ENCODE data around the gene STAB2.
A peak's percentile ranks its signal among the peaks of the same experiment; 100 is the strongest.

STAB2 gene

GRCh38 chr12:103697971-103698751 lies 111.1 kb downstream of the STAB2 start:
- no peak for DNase-seq

DNA sequence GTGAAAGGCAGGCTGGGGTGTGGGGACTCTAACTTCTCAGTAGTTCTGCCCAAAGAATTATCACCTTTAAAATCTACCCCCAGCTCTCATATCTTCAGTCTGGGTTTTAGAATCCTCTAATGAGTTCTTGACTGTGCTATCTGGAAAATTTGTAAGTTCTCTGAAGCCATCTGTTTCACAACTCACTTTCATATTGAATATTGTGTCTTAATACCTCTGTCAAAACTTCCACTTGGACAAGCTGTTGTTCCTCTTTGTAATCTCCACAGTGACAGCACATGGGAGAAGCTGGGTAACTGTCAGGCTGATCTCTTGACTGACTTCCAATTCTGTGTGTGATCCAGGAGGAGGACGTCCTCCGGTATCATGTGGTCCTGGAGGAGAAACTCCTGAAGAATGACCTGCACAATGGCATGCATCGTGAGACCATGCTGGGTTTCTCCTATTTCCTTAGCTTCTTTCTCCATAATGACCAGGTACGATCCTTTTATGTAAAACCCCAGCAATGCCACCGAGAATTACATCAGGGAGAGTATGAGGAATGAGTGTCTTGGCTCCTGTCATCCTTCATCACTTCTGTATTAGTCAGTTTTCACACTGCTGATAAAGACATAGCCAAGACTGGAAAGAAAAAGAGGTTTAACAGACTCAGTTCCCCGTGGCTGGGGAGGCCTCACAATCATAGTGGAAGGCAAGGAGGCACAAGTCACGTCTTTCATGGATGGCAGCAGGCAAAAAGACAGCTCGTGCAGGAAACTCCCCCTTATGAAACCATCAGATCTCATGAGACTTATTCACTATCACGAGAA lies 111.9 kb downstream of the STAB2 start:
- no peak for DNase-seq

DNA sequence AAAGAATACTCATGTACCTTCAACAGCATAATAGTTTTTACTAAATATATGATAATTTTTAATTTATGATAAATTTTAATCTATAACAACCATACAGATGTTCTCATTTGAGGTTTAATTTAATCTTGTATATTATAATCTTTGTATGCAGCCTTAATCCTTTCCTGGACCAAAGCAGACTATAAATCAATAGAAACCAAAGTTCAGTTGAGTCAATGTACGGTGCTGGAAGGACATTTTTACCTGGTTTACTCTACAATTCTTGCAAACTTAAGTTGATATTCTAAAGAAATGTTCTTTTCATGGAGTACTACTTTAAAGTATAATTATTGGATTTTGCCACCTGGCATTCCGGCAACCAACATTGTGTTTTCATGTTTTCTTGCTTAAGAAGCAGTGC lies 118.0 kb downstream of the STAB2 start:
- DNase-seq: no peak

DNA sequence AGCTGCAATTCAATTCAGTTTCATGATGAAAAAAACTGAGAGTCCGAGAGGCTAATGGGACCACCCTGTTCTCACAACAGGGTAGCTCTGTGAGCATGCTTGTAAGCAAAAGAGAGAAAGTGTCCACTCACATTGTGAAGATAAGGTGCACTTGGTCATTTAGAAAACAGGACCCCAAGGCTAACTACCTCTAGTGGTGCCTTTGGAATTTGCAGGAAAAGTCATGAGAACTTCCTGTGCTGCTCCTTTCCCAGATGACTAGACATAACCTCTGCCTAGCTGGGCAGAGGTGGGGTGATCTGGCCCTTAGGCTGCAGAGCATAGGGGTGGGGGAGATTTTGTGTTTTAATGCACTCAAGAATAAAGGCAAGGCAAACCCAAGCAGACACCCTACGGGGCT lies 118.9 kb downstream of the STAB2 start:
- no peak for DNase-seq

DNA sequence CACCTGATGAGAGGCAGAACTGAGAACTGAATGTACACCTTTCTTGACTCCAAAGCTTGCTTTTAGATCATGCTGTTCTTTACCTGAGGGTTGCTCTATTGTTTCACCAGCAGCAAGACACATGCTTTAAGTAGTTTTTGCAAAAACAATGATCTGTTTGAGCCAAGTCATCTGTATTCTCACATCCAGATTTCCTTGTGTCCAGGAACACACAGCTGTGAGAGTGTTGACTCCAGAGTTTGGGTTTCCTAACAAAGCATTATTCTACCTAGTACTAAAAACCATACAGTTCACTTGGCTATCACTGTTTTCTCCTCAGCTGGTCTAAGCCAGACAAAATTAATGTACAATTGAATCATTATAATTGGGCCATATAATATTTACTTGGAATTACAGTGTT lies 120.4 kb downstream of the STAB2 start:
- DNase-seq: no peak

GRCh38 chr12:103710544-103710943 lies 123.5 kb downstream of the STAB2 start:
- no peak for DNase-seq

- DNase-seq: no peak
Observed at GRCh38 chr12:103712216-103712615, 125.1 kb downstream of the STAB2 start.

DNA sequence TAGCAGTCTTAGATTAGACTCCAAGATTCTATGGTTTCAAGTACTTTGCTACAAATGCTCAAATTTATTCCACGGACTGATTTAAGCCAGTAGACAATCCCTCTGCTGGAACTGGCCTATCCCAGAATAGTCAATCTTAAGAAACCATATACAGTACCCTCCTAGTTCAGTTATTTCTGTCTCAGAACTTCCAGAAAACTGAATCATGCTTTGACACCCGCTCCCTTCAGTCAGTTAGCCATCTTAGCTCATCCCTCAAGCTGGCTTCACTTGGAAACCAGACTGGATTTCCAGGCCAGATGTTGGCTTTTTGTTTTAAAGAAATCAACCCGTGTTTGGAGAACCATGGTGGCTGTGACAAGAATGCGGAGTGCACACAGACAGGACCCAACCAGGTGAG lies 128.4 kb downstream of the STAB2 start:
- DNase-seq: no peak

DNA sequence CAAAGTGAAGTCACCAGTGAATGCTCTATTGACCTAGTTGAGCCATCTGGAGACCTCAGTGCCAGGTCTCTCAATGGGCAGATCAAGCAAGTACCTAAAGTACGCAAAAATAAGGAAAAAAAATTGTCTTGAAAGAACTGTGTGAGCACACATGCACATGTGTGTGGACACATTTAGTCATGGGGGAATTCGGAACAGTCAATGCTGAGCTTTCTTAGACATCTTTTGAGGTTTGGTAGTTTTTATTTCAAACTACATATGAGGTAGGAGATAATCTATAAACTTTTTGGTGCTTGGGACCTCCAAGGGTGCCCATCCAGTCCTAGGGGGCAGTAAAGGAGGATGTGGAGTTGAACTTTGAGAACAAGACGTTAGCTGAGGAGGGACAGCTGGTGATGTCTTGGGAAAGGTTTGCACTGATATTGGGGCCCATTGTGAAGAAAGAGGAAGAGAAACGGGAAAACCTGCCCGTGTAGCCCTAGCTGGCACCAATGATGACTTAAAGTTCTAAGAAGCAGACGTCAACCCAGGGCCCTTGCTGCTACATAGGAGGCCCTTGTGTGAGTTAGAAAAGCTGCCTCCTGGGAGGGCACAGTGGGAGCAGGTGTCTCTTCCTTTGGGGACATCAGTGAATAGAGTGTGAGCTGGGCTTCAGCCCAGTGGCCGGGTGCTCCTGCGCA lies 129.6 kb downstream of the STAB2 start:
- DNase-seq: no peak

GRCh38 chr12:103725398-103725797 lies 138.3 kb downstream of the STAB2 start:
- DNase-seq: no peak

GRCh38 chr12:103727638-103728037 lies 140.6 kb downstream of the STAB2 start:
- no peak for DNase-seq

DNA sequence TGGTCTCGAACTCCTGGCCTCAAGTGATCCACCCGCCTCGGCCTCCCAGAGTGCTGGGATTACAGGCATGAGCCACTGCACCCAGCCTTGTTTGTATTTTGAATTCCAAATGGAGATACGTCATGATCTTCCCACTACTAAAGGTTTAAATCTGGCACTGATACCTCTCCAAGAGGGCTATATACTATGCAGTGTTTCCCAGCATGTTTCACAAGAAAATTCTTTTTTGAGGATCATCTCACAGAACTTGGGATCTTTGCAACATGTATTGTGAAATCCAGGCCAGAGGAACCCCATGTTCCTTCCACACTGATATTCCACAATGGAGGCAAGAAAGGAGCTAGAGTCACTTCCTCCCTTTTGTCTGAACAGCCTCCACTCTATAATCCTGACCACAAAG lies 141.2 kb downstream of the STAB2 start:
- DNase-seq: no peak

DNA sequence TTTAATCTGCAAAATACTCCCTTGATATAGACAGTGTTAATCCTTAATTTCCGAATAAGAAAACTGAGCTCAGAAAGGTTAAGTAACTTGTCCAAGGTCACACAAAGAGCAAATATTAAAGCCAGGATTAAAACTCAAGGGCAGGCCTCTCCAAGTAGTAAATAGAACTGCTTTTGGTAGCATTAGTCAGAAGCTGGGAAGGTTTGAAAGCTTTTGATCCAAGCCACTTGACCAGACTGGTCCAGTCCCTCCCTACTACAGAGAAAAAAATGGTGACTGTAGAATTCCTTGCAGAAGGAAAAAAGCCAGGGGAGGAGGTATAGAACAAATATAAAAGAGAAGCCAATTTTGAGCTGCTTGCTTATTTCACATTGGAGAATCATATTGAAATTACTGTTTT lies 142.4 kb downstream of the STAB2 start:
- no peak for DNase-seq

- DNase-seq: no peak
Observed at GRCh38 chr12:103731539-103731938, 144.5 kb downstream of the STAB2 start.

DNA sequence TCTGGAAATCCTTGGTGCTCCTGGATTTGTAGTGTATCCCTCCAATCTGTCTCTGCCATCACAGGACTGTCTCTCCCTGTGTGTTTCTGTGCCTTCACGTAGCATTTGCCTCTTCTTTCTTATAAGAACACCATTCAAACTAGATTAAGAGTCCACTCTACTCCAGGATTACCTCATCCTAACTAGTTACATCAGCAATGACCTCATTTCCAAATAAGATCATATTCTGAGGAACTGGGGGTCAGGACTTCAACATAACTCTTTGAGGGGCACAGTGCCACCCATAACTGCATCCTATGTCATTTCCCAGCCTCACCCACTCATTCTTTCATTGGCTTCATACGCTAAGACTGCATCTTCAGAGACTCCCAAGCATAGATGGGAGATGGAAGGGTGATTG lies 147.8 kb downstream of the STAB2 start:
- no peak for DNase-seq

DNA sequence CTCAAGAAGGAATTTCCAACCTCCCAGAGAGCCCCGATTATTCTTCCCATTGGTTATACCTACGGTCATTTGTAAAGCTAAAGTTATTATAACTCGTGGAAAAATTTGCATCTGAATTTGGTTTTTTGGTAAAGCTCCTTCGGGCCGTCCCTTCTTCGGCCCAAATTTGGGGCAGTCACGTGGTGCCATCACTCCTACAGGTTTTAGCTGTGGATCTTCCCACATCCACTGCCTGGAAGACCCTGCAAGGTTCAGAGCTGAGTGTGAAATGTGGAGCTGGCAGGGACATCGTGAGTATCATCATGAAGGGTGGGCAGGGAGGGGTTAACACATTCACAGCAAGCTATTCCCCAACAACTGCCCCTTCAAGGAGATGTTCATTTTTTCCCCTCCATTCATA lies 148.2 kb downstream of the STAB2 start:
- DNase-seq: no peak

DNA sequence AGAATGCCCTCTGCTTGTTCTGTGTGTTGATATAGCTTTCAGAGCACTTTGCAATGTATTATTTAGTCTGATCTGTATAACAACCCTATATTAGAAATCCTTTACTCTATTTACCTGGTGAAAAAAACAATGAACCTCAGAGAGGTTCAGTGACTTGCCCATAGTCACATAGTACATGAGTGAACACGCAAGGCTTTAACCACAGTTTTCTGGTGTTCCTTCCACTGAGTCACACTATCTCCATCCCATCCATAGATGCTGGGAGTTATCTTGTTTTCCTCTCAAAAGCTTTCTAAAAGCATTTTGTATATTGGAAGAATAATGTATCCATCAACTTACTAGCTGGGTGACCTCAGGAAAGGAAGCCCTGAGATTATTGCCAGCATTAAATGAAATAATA lies 149.5 kb downstream of the STAB2 start:
- no peak for DNase-seq

DNA sequence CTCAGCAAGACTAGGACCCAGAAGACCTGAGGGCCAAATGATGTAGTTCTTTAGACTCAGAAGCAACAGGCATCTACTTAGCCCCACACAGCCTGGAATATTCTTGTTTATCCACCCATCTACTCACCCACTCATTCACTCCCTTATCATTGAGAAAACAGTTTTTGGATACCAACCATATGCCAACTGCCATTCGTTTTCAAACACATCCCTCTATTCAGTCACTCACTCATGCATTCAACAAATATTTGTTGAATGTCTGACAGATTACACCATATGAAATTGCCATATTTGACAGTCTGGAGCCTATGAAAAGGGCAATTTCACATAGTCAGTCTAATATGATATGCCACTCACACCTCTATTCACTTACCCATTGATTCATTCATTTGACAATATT lies 150.8 kb downstream of the STAB2 start:
- DNase-seq: no peak

GRCh38 chr12:103742349-103742932 lies 155.4 kb downstream of the STAB2 start:
- peak; percentile 78 for DNase-seq

- no peak for DNase-seq
Observed at GRCh38 chr12:103743788-103744187, 156.7 kb downstream of the STAB2 start.

DNA sequence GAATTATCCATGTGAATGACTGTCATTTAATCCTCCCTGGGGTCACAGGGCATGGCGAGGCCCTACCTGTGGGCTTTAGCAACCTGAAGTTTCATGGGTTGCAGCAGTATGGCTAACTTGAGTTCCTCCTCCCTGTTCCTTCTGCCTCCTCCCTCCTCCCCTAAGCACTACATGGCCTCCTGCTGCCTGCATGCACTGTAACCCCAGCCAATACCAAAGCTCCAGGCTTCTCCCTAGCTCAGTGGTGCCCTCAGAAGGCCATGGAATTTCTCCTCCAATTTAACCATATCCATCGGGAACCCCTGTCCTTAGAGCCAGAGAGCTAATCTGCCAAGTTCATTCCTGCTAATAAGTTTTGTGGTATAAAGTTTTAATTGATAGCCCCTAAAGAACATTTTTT lies 158.9 kb downstream of the STAB2 start:
- no peak for DNase-seq

GRCh38 chr12:103748002-103748401 lies 160.9 kb downstream of the STAB2 start:
- DNase-seq: no peak

- DNase-seq: no peak
Observed at GRCh38 chr12:103748875-103749274, 161.8 kb downstream of the STAB2 start.

GRCh38 chr12:103751171-103751570 lies 164.1 kb downstream of the STAB2 start:
- no peak for DNase-seq

All from COR-L47 (cell line).